K562 (cell line): ENCODE results near the gene NSF. TPM values are rescaled to one million over a fixed set of nuclear protein-coding genes. Genes with fewer than 3 reads are reported as not detected.

Source experiments
- ATAC-seq: fragments of 200-7000 bp; cut with Tn5 transposase; 3 replicates; pipeline ENCODE4 v1.9.1; 2020; ENCODE audit warnings: moderate library complexity
- BruUV-seq: library from RNA; stranded (reverse); fragments of 400-500 nt; replicated peaks from 2 replicates; lab custom pipeline; 2021; lab: Mats Ljungman, UMichigan
- CTCF ChIA-PET: fragments of 300-600 bp; formaldehyde crosslinking; extraction: SDS; loops from one replicate; lab custom pipeline; 2021; ENCODE audit warnings: low intra/inter-chr PET ratio; lab: Yijun Ruan, JAX
- POLR2A ChIA-PET: fragments of 300-600, 350-650 bp; sonication (Branson Sonifier 250); formaldehyde crosslinking; extraction: SDS; loops from one replicate; lab custom pipeline; 2021; ENCODE audit warnings: antibody characterized with exemption, inconsistent platforms; lab: Yijun Ruan, JAX
- DNase-seq, 4 experiments: peaks; one replicate each; pipeline versions ENCODE4 v3.0.0 to v3.0.0-alpha.2; 2011 to 2018; ENCODE audit warnings: low spot score in 3 of 4, mixed read lengths in 3 of 4; ENCODE audit errors: extremely low read depth in 1 of 4
- FAIRE-seq: peaks from 2 replicates; lab custom pipeline; 2011; peaks lifted over from hg19 to GRCh38; lab: Jason Lieb, UNC
- H2AFZ ChIP-seq: 2 replicates; pipeline ENCODE4 v1.6.0; 2011; ENCODE audit warnings: low read depth, low read length, control low read depth, inconsistent platforms
- H3K27ac ChIP-seq: fragments of 200-600 bp; 3 replicates; pipeline ENCODE4 v1.8.0; 2011; ENCODE audit warnings: low read depth, mild to moderate bottlenecking, control low read depth, inconsistent platforms, low read length, moderate library complexity, mixed read lengths; ENCODE audit errors: extremely low read depth
- H3K27me3 ChIP-seq, 2 experiments: fragments of 300-600 bp in 1 of 2; 2 replicates in 1 of 2; 3 replicates in 1 of 2; pipeline versions ENCODE4 v1.6.0 to v1.8.0; 2011; ENCODE audit warnings: inconsistent platforms in 2 of 2, low read length in 2 of 2, mild to moderate bottlenecking in 1 of 2, mixed read lengths in 1 of 2, moderate library complexity in 1 of 2; ENCODE audit not compliant: control insufficient read depth in 2 of 2, insufficient read depth in 2 of 2
- H3K36me3 ChIP-seq: fragments of 300-600 bp; 3 replicates; pipeline ENCODE4 v1.8.0; 2011; ENCODE audit warnings: mild to moderate bottlenecking, low read length, inconsistent platforms; ENCODE audit not compliant: control insufficient read depth, insufficient read depth
- H3K4me1 ChIP-seq, 2 experiments: fragments of 200-600 bp in 1 of 2; replicated peaks in 1 of 2; 2 replicates in 1 of 2; 3 replicates in 1 of 2; pipeline versions ENCODE4 v1.5.1 to v1.8.0; 2011; ENCODE audit warnings: inconsistent platforms in 2 of 2, low read length in 2 of 2, mild to moderate bottlenecking in 1 of 2, mixed read lengths in 1 of 2, moderate library complexity in 1 of 2; ENCODE audit not compliant: control insufficient read depth in 2 of 2, insufficient read depth in 2 of 2
- H3K4me2 ChIP-seq: 2 replicates; pipeline ENCODE4 v1.6.1; 2011; ENCODE audit warnings: low read length, control low read depth, inconsistent platforms, mixed read lengths; ENCODE audit not compliant: insufficient read depth
- H3K4me3 ChIP-seq: fragments of 200-600 bp; sonication (generic), shearing (Covaris generic); 2 replicates; pipeline ENCODE4 v1.5.1; 2016; ENCODE audit warnings: control low read depth, inconsistent platforms
- H3K79me2 ChIP-seq: fragments of 200-600 bp; 3 replicates; pipeline ENCODE4 v1.8.0; 2011; ENCODE audit warnings: low read length, inconsistent platforms; ENCODE audit not compliant: control insufficient read depth, insufficient read depth
- H3K9ac ChIP-seq, 2 experiments: 2 replicates each; pipeline versions ENCODE4 v1.6.0 to v1.6.1; 2011; ENCODE audit warnings: low read depth in 2 of 2, low read length in 2 of 2, control low read depth in 1 of 2, inconsistent platforms in 1 of 2, mild to moderate bottlenecking in 1 of 2, mixed read lengths in 1 of 2; ENCODE audit not compliant: insufficient read depth in 1 of 2
- H3K9me1 ChIP-seq: one replicate; pipeline ENCODE4 v1.6.0; 2011; ENCODE audit warnings: inconsistent platforms, mild to moderate bottlenecking, low read length, moderate library complexity; ENCODE audit not compliant: control insufficient read depth, insufficient read depth
- H3K9me3 ChIP-seq: replicated peaks from 2 replicates; pipeline ENCODE4 v1.5.1; 2011; ENCODE audit warnings: low read depth, low read length, inconsistent platforms; ENCODE audit not compliant: control insufficient read depth, insufficient read depth
- H4K20me1 ChIP-seq: replicated peaks from 2 replicates; pipeline ENCODE4 v1.6.1; 2011; ENCODE audit warnings: low read length, inconsistent platforms, mixed read lengths; ENCODE audit not compliant: control insufficient read depth, insufficient read depth
- BRF1 ChIP-seq: IDR thresholded peaks from 3 replicates; pipeline ENCODE4 v1.6.1; 2011; ENCODE audit warnings: borderline replicate concordance, mild to moderate bottlenecking; ENCODE audit not compliant: insufficient read length; ENCODE audit errors: extremely low read depth
- EWSR1 ChIP-seq: fragments of 450-650 bp; IDR thresholded peaks from 2 replicates; pipeline ENCODE4 v1.6.1; 2018; ENCODE audit warnings: borderline replicate concordance, mild to moderate bottlenecking, low read depth, moderate library complexity; ENCODE audit not compliant: partially characterized antibody
- KHSRP ChIP-seq: fragments of 450-650 bp; IDR thresholded peaks from 2 replicates; pipeline ENCODE4 v1.6.1; 2017
- MTA2 ChIP-seq: fragments of 450-650 bp; IDR thresholded peaks from 2 replicates; pipeline ENCODE4 v1.6.1; 2016; ENCODE audit warnings: low read depth
- OTX1 ChIP-seq: fragments of 450-650 bp; formaldehyde crosslinking; IDR thresholded peaks from 2 replicates; pipeline ENCODE4 v1.4.0; 2022; ENCODE audit warnings: mild to moderate bottlenecking
- ZNF175 ChIP-seq: fragments of 200-800 bp; sonication (Bioruptor generic); IDR thresholded peaks from 2 replicates; pipeline ENCODE4 v1.6.1; 2016; ENCODE audit warnings: low read depth, mild to moderate bottlenecking, missing genetic modification characterization, missing compliant biosample characterization
- WGBS: fragments of 100-300 bp; shearing (Covaris generic); methylation state at CpG from one replicate; pipeline ENCODE4 v1.1.6; 2016; ENCODE audit warnings: low coverage, mixed read lengths; ENCODE audit not compliant: insufficient coverage; ENCODE audit errors: missing lambda C conversion rate; 5-methylcytosine and 5-hydroxymethylcytosine counted together
- in situ Hi-C: fragments of 300-500 bp; cut with MboI; formaldehyde crosslinking; loops from 4 replicates; pipeline ENCODE4 v1.15.0; 2018; ENCODE audit warnings: inconsistent platforms, mixed read lengths
- intact Hi-C: fragments of 100-400 bp; cut with micrococcal nuclease; formaldehyde crosslinking; loops from 2 replicates; pipeline ENCODE4 v1.14.2; 2022
- polyA plus RNA-seq, 8 experiments: library from polyadenylated mRNA; depleted of rRNA in 4 of 8; stranded (reverse) in 5 of 8; unstranded in 3 of 8; fragments of >200 nt; fragmentation: Nextera tagmentation in 2 of 8; fragmentation: Illumina TruSeq in 1 of 8; extraction: Ambion mirVana in 2 of 8; extraction: Trizol in 1 of 8; gene quantifications; 2 replicates each; pipeline versions ENCODE4 v1.2.1 to v1.2.3, GENCODE V29; 2011 to 2014; ENCODE audit warnings: inconsistent platforms in 1 of 8, missing spikeins in 1 of 8
- total RNA-seq, 7 experiments: library from RNA; depleted of rRNA in 6 of 7; stranded (reverse); fragments of >200 nt in 6 of 7; fragmentation: Illumina TruSeq in 2 of 7; extraction: Trizol in 2 of 7; gene quantifications; 2 replicates each; pipeline versions ENCODE4 v1.2.1 to v1.2.3, GENCODE V29; 2011 to 2021; ENCODE audit warnings: low replicate concordance in 1 of 7
- TF ChIP-seq, protein P1 (sequence below): sonication (generic); formaldehyde crosslinking; IDR thresholded peaks from 2 replicates; pipeline ENCODE4 v1.8.0; 2022; ENCODE audit warnings: missing genetic modification reagents, mild to moderate bottlenecking, moderate library complexity, borderline replicate concordance
- TF ChIP-seq, protein P2 (sequence below), 2 experiments: fragments of 450-650 bp; IDR thresholded peaks; 2 replicates each; pipeline ENCODE4 v1.6.1; 2018; ENCODE audit warnings: mild to moderate bottlenecking in 2 of 2, low read depth in 1 of 2; ENCODE audit not compliant: partially characterized antibody in 2 of 2
- TF ChIP-seq, protein P3 (sequence below): sonication (generic); formaldehyde crosslinking; IDR thresholded peaks from 2 replicates; pipeline ENCODE4 v1.8.0; 2022; ENCODE audit warnings: mild to moderate bottlenecking, missing genetic modification reagents, borderline replicate concordance
- TF ChIP-seq, protein P4 (sequence below): fragments of 450-650 bp; formaldehyde crosslinking; IDR thresholded peaks from 2 replicates; pipeline ENCODE4 v1.4.0; 2020; ENCODE audit warnings: mild to moderate bottlenecking
- TF ChIP-seq, protein P5 (sequence below): sonication (generic); formaldehyde crosslinking; IDR thresholded peaks from 2 replicates; pipeline ENCODE4 v1.8.0; 2022; ENCODE audit warnings: mild to moderate bottlenecking, missing genetic modification reagents
- TF ChIP-seq, protein P6 (sequence below): sonication (generic); IDR thresholded peaks from 2 replicates; pipeline ENCODE4 v1.6.1; 2016

The NSF gene
- total and polyA plus RNA-seq, 9 of the 15 experiments (the other 6 are each of a cell fraction or from before 2014, with no cell fraction given), result 16.7 to 39.8 (median 36.7) TPM

DNA sequence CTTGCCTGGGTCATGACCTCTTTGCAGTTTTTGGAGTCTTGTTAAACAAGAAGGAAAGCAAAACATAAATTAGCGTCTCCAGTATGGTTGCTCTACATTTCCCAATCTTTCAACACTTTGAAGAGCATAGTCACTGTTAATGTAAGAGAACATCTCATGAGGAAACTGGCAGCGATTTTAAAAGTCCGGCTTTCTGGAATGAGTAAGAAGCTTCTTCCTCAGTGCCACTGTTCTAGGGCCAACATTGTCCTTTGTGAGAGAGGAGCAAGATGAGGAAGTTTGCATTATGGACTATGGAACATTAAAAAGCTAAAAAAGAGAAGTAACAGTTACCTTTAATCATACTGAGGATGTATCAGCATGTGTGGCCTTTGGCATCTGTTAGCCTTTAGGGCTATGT, 154.9 kb downstream of the NSF start:
- H3K4me1 ChIP-seq, result peaks cover 8 to 12% of the 10 kb centered on the region in 2 experiments; a peak in 3 of 5 replicates
- H3K36me3 ChIP-seq, result peaks cover 10% of the 10 kb centered on the region; the same call in 2 of the 3 replicates
- no peaks in the 10 kb centered on the region for H3K9me1 ChIP-seq
- ChIA-PET POLR2A (no interaction called here), CTCF (no interaction called here)
- BruUV-seq, result no TSS peak
- ATAC-seq (no peak), DNase-seq (no peak), FAIRE-seq (no peak)
- in situ Hi-C loops (no loop called here), intact Hi-C loops (no loop called here)
- H3K79me2 ChIP-seq, result no peaks in the 10 kb centered on the region
- H3K4me2 ChIP-seq, result no peak overlapping the region
- H4K20me1 ChIP-seq, result no peaks in the 10 kb centered on the region
- no peak overlapping the region for H3K9ac ChIP-seq
- WGBS, result 86% methylated on average over 3 of the region's 3 CpGs
- H3K27ac ChIP-seq, result no peak overlapping the region
- no peaks in the 10 kb centered on the region for H3K9me3 ChIP-seq
- no peak overlapping the region for H3K4me3 ChIP-seq
- H3K27me3 ChIP-seq, result no peaks in the 10 kb centered on the region
- H2AFZ ChIP-seq, result no peak overlapping the region
- TF ChIP-seq, protein P1, sequence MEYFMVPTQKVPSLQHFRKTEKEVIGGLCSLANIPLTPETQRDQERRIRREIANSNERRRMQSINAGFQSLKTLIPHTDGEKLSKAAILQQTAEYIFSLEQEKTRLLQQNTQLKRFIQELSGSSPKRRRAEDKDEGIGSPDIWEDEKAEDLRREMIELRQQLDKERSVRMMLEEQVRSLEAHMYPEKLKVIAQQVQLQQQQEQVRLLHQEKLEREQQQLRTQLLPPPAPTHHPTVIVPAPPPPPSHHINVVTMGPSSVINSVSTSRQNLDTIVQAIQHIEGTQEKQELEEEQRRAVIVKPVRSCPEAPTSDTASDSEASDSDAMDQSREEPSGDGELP (CRISPR knock-in tag), result no peak
- TF ChIP-seq MTA2, result no peak
- no peak for TF ChIP-seq KHSRP
- TF ChIP-seq, protein P2, sequence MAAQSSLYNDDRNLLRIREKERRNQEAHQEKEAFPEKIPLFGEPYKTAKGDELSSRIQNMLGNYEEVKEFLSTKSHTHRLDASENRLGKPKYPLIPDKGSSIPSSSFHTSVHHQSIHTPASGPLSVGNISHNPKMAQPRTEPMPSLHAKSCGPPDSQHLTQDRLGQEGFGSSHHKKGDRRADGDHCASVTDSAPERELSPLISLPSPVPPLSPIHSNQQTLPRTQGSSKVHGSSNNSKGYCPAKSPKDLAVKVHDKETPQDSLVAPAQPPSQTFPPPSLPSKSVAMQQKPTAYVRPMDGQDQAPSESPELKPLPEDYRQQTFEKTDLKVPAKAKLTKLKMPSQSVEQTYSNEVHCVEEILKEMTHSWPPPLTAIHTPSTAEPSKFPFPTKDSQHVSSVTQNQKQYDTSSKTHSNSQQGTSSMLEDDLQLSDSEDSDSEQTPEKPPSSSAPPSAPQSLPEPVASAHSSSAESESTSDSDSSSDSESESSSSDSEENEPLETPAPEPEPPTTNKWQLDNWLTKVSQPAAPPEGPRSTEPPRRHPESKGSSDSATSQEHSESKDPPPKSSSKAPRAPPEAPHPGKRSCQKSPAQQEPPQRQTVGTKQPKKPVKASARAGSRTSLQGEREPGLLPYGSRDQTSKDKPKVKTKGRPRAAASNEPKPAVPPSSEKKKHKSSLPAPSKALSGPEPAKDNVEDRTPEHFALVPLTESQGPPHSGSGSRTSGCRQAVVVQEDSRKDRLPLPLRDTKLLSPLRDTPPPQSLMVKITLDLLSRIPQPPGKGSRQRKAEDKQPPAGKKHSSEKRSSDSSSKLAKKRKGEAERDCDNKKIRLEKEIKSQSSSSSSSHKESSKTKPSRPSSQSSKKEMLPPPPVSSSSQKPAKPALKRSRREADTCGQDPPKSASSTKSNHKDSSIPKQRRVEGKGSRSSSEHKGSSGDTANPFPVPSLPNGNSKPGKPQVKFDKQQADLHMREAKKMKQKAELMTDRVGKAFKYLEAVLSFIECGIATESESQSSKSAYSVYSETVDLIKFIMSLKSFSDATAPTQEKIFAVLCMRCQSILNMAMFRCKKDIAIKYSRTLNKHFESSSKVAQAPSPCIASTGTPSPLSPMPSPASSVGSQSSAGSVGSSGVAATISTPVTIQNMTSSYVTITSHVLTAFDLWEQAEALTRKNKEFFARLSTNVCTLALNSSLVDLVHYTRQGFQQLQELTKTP (IDR thresholded peaks at IDR 0.05; ENCODE audit: low read depth in 1 of 2, partially characterized antibody in 2 of 2), result no peak
- TF ChIP-seq BRF1, result no peak
- TF ChIP-seq OTX1 (CRISPR knock-in tag), result no peak
- no peak for TF ChIP-seq EWSR1
- TF ChIP-seq ZNF175 (CRISPR knock-in tag), result no peak
- TF ChIP-seq, protein P3, sequence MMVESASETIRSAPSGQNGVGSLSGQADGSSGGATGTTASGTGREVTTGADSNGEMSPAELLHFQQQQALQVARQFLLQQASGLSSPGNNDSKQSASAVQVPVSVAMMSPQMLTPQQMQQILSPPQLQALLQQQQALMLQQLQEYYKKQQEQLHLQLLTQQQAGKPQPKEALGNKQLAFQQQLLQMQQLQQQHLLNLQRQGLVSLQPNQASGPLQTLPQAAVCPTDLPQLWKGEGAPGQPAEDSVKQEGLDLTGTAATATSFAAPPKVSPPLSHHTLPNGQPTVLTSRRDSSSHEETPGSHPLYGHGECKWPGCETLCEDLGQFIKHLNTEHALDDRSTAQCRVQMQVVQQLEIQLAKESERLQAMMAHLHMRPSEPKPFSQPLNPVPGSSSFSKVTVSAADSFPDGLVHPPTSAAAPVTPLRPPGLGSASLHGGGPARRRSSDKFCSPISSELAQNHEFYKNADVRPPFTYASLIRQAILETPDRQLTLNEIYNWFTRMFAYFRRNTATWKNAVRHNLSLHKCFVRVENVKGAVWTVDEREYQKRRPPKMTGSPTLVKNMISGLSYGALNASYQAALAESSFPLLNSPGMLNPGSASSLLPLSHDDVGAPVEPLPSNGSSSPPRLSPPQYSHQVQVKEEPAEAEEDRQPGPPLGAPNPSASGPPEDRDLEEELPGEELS (CRISPR knock-in tag), result no peak
- TF ChIP-seq, protein P4, sequence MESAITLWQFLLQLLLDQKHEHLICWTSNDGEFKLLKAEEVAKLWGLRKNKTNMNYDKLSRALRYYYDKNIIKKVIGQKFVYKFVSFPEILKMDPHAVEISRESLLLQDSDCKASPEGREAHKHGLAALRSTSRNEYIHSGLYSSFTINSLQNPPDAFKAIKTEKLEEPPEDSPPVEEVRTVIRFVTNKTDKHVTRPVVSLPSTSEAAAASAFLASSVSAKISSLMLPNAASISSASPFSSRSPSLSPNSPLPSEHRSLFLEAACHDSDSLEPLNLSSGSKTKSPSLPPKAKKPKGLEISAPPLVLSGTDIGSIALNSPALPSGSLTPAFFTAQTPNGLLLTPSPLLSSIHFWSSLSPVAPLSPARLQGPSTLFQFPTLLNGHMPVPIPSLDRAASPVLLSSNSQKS (CRISPR knock-in tag), result no peak
- TF ChIP-seq, protein P5, sequence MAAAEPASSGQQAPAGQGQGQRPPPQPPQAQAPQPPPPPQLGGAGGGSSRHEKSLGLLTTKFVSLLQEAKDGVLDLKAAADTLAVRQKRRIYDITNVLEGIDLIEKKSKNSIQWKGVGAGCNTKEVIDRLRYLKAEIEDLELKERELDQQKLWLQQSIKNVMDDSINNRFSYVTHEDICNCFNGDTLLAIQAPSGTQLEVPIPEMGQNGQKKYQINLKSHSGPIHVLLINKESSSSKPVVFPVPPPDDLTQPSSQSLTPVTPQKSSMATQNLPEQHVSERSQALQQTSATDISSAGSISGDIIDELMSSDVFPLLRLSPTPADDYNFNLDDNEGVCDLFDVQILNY (CRISPR knock-in tag), result no peak
- TF ChIP-seq, protein P6, sequence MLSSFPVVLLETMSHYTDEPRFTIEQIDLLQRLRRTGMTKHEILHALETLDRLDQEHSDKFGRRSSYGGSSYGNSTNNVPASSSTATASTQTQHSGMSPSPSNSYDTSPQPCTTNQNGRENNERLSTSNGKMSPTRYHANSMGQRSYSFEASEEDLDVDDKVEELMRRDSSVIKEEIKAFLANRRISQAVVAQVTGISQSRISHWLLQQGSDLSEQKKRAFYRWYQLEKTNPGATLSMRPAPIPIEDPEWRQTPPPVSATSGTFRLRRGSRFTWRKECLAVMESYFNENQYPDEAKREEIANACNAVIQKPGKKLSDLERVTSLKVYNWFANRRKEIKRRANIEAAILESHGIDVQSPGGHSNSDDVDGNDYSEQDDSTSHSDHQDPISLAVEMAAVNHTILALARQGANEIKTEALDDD, result no peak
